H1 (cell line): ENCODE measurements around the gene ARID1B. TPM values are rescaled to one million over a fixed set of nuclear protein-coding genes. Genes with fewer than 3 reads are reported as not detected.

Experiments used
- ATF2 ChIP-seq: IDR thresholded peaks from 2 replicates; pipeline ENCODE4 v1.6.1; 2012; ENCODE audit warnings: low read length, inconsistent platforms
- BCL11A ChIP-seq, 2 experiments: IDR thresholded peaks; one replicate each; pipeline ENCODE4 v1.6.1; 2011; ENCODE audit warnings: low read depth in 2 of 2, low read length in 2 of 2, mild to moderate bottlenecking in 2 of 2
- BRCA1 ChIP-seq: IDR thresholded peaks from 2 replicates; pipeline ENCODE4 v1.6.1; 2012; ENCODE audit warnings: low read depth, low read length, improper control_type of control experiment
- CREB1 ChIP-seq: IDR thresholded peaks from 2 replicates; pipeline ENCODE4 v1.6.1; 2012; ENCODE audit warnings: inconsistent platforms
- KDM5A ChIP-seq: fragments of 200-600 bp; IDR thresholded peaks from 2 replicates; pipeline ENCODE4 v1.7.1; 2012; ENCODE audit warnings: mild to moderate bottlenecking, low read length, inconsistent platforms, mixed read lengths
- POU5F1 ChIP-seq: IDR thresholded peaks from 2 replicates; pipeline ENCODE4 v1.6.1; 2011; ENCODE audit warnings: low read depth, mild to moderate bottlenecking, low read length, moderate library complexity
- YY1 ChIP-seq: IDR thresholded peaks from 2 replicates; pipeline ENCODE4 v1.6.1; 2011; ENCODE audit warnings: low read depth, mild to moderate bottlenecking, low read length
- polyA plus RNA-seq, 7 experiments: library from polyadenylated mRNA; depleted of rRNA in 3 of 7; stranded (reverse) in 5 of 7; unstranded in 2 of 7; fragments of >200 nt in 5 of 7; fragments of 200-250 nt in 2 of 7; gene quantifications; 1 replicate in 5 of 7; 2 replicates in 1 of 7; 4 replicates in 1 of 7; pipeline versions ENCODE4 v1.2.1 to v1.2.3, GENCODE V29; 2011 to 2013; ENCODE audit warnings: missing spikeins in 2 of 7, mixed read lengths in 2 of 7
- total RNA-seq: library from RNA; stranded (reverse); fragmentation: NEBNext Ultra II Directional; extraction: Animal tissue kit (Norgen Biotek cat#: 25700); gene quantifications from 2 replicates; pipeline ENCODE4 v1.2.1, GENCODE V29; 2021

The ARID1B gene
- total and polyA plus RNA-seq, 2 of the 8 experiments (the other 6 are each of a cell fraction or from before 2014, with no cell fraction given) = 24.3 to 70.3 TPM

GRCh38 chr6:156881687-156882629 is 104.8 kb downstream of the ARID1B start (continued):
- TF ChIP-seq ATF2 = no peak
- no peak for TF ChIP-seq BRCA1
- TF ChIP-seq CREB1 = no peak
- TF ChIP-seq POU5F1 = no peak
- no peak for TF ChIP-seq BCL11A (IDR thresholded peaks at IDR 0.05; ENCODE audit: low read depth in 2 of 2, low read length in 2 of 2)
- TF ChIP-seq YY1 = no peak
- no peak for TF ChIP-seq KDM5A
